IMR-90 (cell line): ENCODE results near the gene GALNT17. TPM values are rescaled to one million over a fixed set of nuclear protein-coding genes. Genes with fewer than 3 reads are reported as not detected.

Experiments
- ATAC-seq: fragments of 200-7000 bp; cut with Tn5 transposase; 2 replicates; pipeline ENCODE4 v1.9.1; 2020; ENCODE audit warnings: low read depth, mild to moderate bottlenecking, moderate library complexity
- BruUV-seq: library from RNA; stranded (reverse); fragments of 400-500 nt; replicated peaks from 2 replicates; lab custom pipeline; 2021; lab: Mats Ljungman, UMichigan
- CTCF ChIA-PET: fragments of 300-600 bp; formaldehyde crosslinking; extraction: SDS; loops from one replicate; lab custom pipeline; 2021; ENCODE audit warnings: antibody characterized with exemption; lab: Yijun Ruan, JAX
- POLR2A ChIA-PET: fragments of 300-600 bp; sonication (Branson Sonifier 250); formaldehyde crosslinking; loops from one replicate; lab custom pipeline; 2022; ENCODE audit warnings: antibody characterized with exemption; ENCODE audit not compliant: unreplicated experiment; lab: Charles Lee
- DNase-seq: peaks from one replicate; pipeline ENCODE4 v3.0.0; 2013
- H2AFZ ChIP-seq: replicated peaks from 2 replicates; pipeline ENCODE3; 2013; ENCODE audit warnings: low read length, mild to moderate bottlenecking; ENCODE audit not compliant: poor library complexity
- H2AK5ac ChIP-seq: 2 replicates; pipeline ENCODE4 v1.6.1; 2013; ENCODE audit warnings: low read depth, low read length, inconsistent platforms
- H2AK9ac ChIP-seq: replicated peaks from 2 replicates; pipeline ENCODE3; 2013; ENCODE audit warnings: mild to moderate bottlenecking, low read depth, low read length, moderate library complexity; ENCODE audit not compliant: poor library complexity
- H2BK120ac ChIP-seq: 2 replicates; pipeline ENCODE4 v1.6.1; 2013; ENCODE audit warnings: low read depth, low read length, inconsistent platforms
- H2BK15ac ChIP-seq: 3 replicates; pipeline ENCODE4 v1.6.1; 2013; ENCODE audit warnings: low read depth, low read length, inconsistent platforms
- H2BK20ac ChIP-seq: 2 replicates; pipeline ENCODE4 v1.6.1; 2013; ENCODE audit warnings: low read depth, mild to moderate bottlenecking, inconsistent platforms, low read length, moderate library complexity
- H2BK5ac ChIP-seq: 2 replicates; pipeline ENCODE4 v1.6.1; 2013; ENCODE audit warnings: mild to moderate bottlenecking, low read depth, low read length, inconsistent platforms; ENCODE audit not compliant: poor library complexity, severe bottlenecking
- H3K14ac ChIP-seq: replicated peaks from 2 replicates; pipeline ENCODE4 v1.6.1; 2013; ENCODE audit warnings: low read depth, low read length, inconsistent platforms
- H3K18ac ChIP-seq: 2 replicates; pipeline ENCODE4 v1.6.1; 2013; ENCODE audit warnings: low read depth, low read length, control low read depth
- H3K23ac ChIP-seq: 2 replicates; pipeline ENCODE4 v1.6.1; 2013; ENCODE audit warnings: low read depth, low read length, inconsistent platforms
- H3K27ac ChIP-seq: 2 replicates; pipeline ENCODE4 v1.5.1; 2013; ENCODE audit warnings: mild to moderate bottlenecking, control low read depth, low read length; ENCODE audit not compliant: insufficient read depth
- H3K27me3 ChIP-seq: 2 replicates; pipeline ENCODE4 v1.6.1; 2013; ENCODE audit warnings: low read length; ENCODE audit not compliant: control insufficient read depth, insufficient read depth
- H3K36me3 ChIP-seq: 2 replicates; pipeline ENCODE4 v1.6.1; 2013; ENCODE audit warnings: low read length, mixed read lengths; ENCODE audit not compliant: control insufficient read depth, insufficient read depth
- H3K4ac ChIP-seq: 2 replicates; pipeline ENCODE4 v1.6.1; 2013; ENCODE audit warnings: low read depth, low read length, inconsistent platforms
- H3K4me1 ChIP-seq: 2 replicates; pipeline ENCODE4 v1.6.1; 2013; ENCODE audit warnings: low read length, mixed read lengths; ENCODE audit not compliant: control insufficient read depth, insufficient read depth
- H3K4me2 ChIP-seq: 2 replicates; pipeline ENCODE4 v1.6.1; 2013; ENCODE audit warnings: low read depth, mild to moderate bottlenecking, control low read depth, low read length, moderate library complexity
- H3K4me3 ChIP-seq: 2 replicates; pipeline ENCODE4 v1.5.1; 2013; ENCODE audit warnings: low read depth, mild to moderate bottlenecking, control low read depth, low read length, moderate library complexity; ENCODE audit not compliant: insufficient read depth
- H3K56ac ChIP-seq: 2 replicates; pipeline ENCODE4 v1.6.1; 2013; ENCODE audit warnings: low read length, inconsistent platforms; ENCODE audit not compliant: insufficient read depth; ENCODE audit errors: extremely low read depth
- H3K79me1 ChIP-seq, 2 experiments: 2 replicates each; pipeline ENCODE4 v1.6.1; 2013; ENCODE audit warnings: low read length in 2 of 2, inconsistent platforms in 1 of 2, low read depth in 1 of 2
- H3K9ac ChIP-seq: 2 replicates; pipeline ENCODE4 v1.6.1; 2013; ENCODE audit warnings: low read depth, low read length, control low read depth
- H3K9me1 ChIP-seq: 2 replicates; pipeline ENCODE4 v1.6.1; 2013; ENCODE audit warnings: low read length, inconsistent platforms; ENCODE audit not compliant: insufficient read depth
- H3K9me3 ChIP-seq: 2 replicates; pipeline ENCODE4 v1.6.1; 2013; ENCODE audit warnings: low read length; ENCODE audit not compliant: control insufficient read depth, insufficient read depth
- H4K20me1 ChIP-seq: 2 replicates; pipeline ENCODE4 v1.6.1; 2013; ENCODE audit warnings: low read length, inconsistent platforms; ENCODE audit not compliant: insufficient read depth
- H4K5ac ChIP-seq: 2 replicates; pipeline ENCODE4 v1.6.1; 2013; ENCODE audit warnings: mild to moderate bottlenecking, low read depth, low read length, control low read depth
- H4K8ac ChIP-seq, 2 experiments: 2 replicates each; pipeline ENCODE4 v1.6.1; 2013; ENCODE audit warnings: low read depth in 2 of 2, low read length in 2 of 2, control low read depth in 1 of 2, inconsistent platforms in 1 of 2
- H4K91ac ChIP-seq: 2 replicates; pipeline ENCODE4 v1.6.1; 2013; ENCODE audit warnings: low read depth, low read length, inconsistent platforms; ENCODE audit not compliant: insufficient read depth
- BHLHE40 ChIP-seq: fragments of 150-350 bp; IDR thresholded peaks from 2 replicates; pipeline ENCODE4 v1.6.1; 2016; ENCODE audit warnings: mild to moderate bottlenecking, low read depth, low read length
- CEBPB ChIP-seq: IDR thresholded peaks from 2 replicates; pipeline ENCODE4 v1.6.1; 2012; ENCODE audit warnings: low read depth, low read length, improper control_type of control experiment
- CHD1 ChIP-seq: IDR thresholded peaks from 2 replicates; pipeline ENCODE4 v1.6.1; 2012; ENCODE audit warnings: low read depth, low read length, improper control_type of control experiment
- ELK1 ChIP-seq: fragments of 150-350 bp; IDR thresholded peaks from 2 replicates; pipeline ENCODE4 v1.6.1; 2016; ENCODE audit warnings: low read depth, mild to moderate bottlenecking, low read length, moderate library complexity, borderline replicate concordance
- FOS ChIP-seq: fragments of 150-350 bp; IDR thresholded peaks from 2 replicates; pipeline ENCODE4 v1.6.1; 2016; ENCODE audit warnings: low read depth, low read length
- MAFK ChIP-seq: IDR thresholded peaks from 2 replicates; pipeline ENCODE4 v1.6.1; 2012; ENCODE audit warnings: low read depth, low read length, improper control_type of control experiment
- MAZ ChIP-seq: IDR thresholded peaks from 2 replicates; pipeline ENCODE4 v1.6.1; 2012; ENCODE audit warnings: low read depth, mild to moderate bottlenecking, low read length, improper control_type of control experiment, moderate library complexity, borderline replicate concordance
- MXI1 ChIP-seq: IDR thresholded peaks from 2 replicates; pipeline ENCODE4 v1.6.1; 2012; ENCODE audit warnings: low read depth, mild to moderate bottlenecking, low read length, moderate library complexity, borderline replicate concordance
- NFE2L2 ChIP-seq: fragments of 150-350 bp; IDR thresholded peaks from 2 replicates; pipeline ENCODE4 v1.6.1; 2016; ENCODE audit warnings: low read depth, mild to moderate bottlenecking, low read length
- POLR2A ChIP-seq: IDR thresholded peaks from 2 replicates; pipeline ENCODE4 v1.6.1; 2012; ENCODE audit warnings: mild to moderate bottlenecking, low read depth, low read length
- RAD21 ChIP-seq: IDR thresholded peaks from 2 replicates; pipeline ENCODE4 v1.6.1; 2012; ENCODE audit warnings: low read length, improper control_type of control experiment
- RCOR1 ChIP-seq: IDR thresholded peaks from 2 replicates; pipeline ENCODE4 v1.6.1; 2012; ENCODE audit warnings: mild to moderate bottlenecking, low read length, improper control_type of control experiment; ENCODE audit not compliant: insufficient replicate concordance
- RFX5 ChIP-seq: IDR thresholded peaks from 2 replicates; pipeline ENCODE4 v1.8.0; 2012; ENCODE audit warnings: low read depth, mild to moderate bottlenecking, low read length, moderate library complexity
- SMC3 ChIP-seq: fragments of 150-350 bp; IDR thresholded peaks from 2 replicates; pipeline ENCODE4 v1.6.1; 2016; ENCODE audit warnings: low read depth, mild to moderate bottlenecking, antibody characterized with exemption, low read length, moderate library complexity
- USF2 ChIP-seq: fragments of 150-350 bp; IDR thresholded peaks from 2 replicates; pipeline ENCODE4 v1.6.1; 2017; ENCODE audit warnings: mild to moderate bottlenecking, antibody characterized with exemption, low read length, low read depth
- WGBS, 2 experiments: methylation state at CpG; one replicate each; pipeline versions ENCODE4 v1.1.5 to v1.1.7; 2013; ENCODE audit warnings: missing lambda C conversion rate in 2 of 2; ENCODE audit not compliant: insufficient read length in 1 of 2; ENCODE audit errors: extremely low coverage in 2 of 2; 5-methylcytosine and 5-hydroxymethylcytosine counted together
- dilution Hi-C: fragments of 300-500 bp; cut with HindIII; formaldehyde crosslinking; loops from one replicate; pipeline ENCODE4 v1.14.3; 2018; ENCODE audit warnings: low sequenced_read_pairs; ENCODE audit not compliant: unreplicated experiment
- in situ Hi-C: fragments of 300-500 bp; cut with MboI; formaldehyde crosslinking; loops from 3 replicates; pipeline ENCODE4 v1.14.3; 2019; ENCODE audit warnings: low sequenced_read_pairs, inconsistent platforms, mixed read lengths
- intact Hi-C: fragments of 100-400 bp; cut with micrococcal nuclease; formaldehyde crosslinking; loops from 2 replicates; pipeline ENCODE4 v1.10.0; 2022
- polyA plus RNA-seq, 3 experiments: library from polyadenylated mRNA; depleted of rRNA; stranded (reverse); fragments of >200 nt; gene quantifications; 2 replicates each; pipeline ENCODE4 v1.2.3, GENCODE V29; 2012; ENCODE audit warnings: low replicate concordance in 1 of 3
- total RNA-seq: library from RNA; depleted of rRNA; stranded (reverse); fragments of >200 nt; gene quantifications from 2 replicates; pipeline ENCODE4 v1.2.3, GENCODE V29; 2012
- TF ChIP-seq, protein P1 (sequence below): conservative IDR thresholded peaks from 2 replicates; pipeline ENCODE4 v1.5.1; 2012; ENCODE audit warnings: mild to moderate bottlenecking, low read depth, low read length, improper control_type of control experiment

GALNT17 gene
- total and polyA plus RNA-seq, 2 of the 4 experiments (the other 2 are of a cell fraction): not detected

DNA sequence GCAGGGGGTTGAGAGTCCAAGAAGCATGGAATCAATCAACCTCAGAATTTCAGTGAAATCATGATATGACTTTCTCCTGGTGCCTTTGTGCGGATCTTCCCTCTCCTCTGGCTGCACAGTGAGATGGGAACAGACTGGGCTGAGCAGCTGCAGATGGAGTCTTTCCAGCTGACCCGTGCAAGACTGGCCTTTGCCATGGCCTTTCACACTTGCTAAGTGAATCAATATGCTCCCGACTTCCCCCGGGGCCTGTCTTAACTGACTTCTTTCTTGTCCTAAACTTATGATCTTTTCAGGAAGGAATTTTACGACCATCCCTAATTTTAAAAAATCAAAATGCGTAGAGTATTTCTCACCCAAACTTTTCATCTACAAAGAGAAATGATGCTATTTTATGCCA lies 469.9 kb downstream of the GALNT17 start:
- intact Hi-C loops: no loop called here
- H2AK9ac ChIP-seq: no peak overlapping the region
- no peak overlapping the region for H3K23ac ChIP-seq
- DNase-seq (no peak), ATAC-seq (no peak)
- H3K4ac ChIP-seq: no peak overlapping the region
- no peak overlapping the region for H4K5ac ChIP-seq
- no peak overlapping the region for H2BK15ac ChIP-seq
- H3K56ac ChIP-seq: no peak overlapping the region
- H3K4me3 ChIP-seq: no peak overlapping the region
- no peak overlapping the region for H2BK20ac ChIP-seq
- TF ChIP-seq SMC3 (no peak), MAZ (no peak), BHLHE40 (no peak), RFX5 (no peak), MAFK (no peak), RCOR1 (no peak), POLR2A (no peak), ELK1 (no peak), CEBPB (no peak), FOS (no peak), CHD1 (no peak), RAD21 (no peak), NFE2L2 (no peak), MXI1 (no peak), USF2 (no peak)
- TF ChIP-seq, protein P1, sequence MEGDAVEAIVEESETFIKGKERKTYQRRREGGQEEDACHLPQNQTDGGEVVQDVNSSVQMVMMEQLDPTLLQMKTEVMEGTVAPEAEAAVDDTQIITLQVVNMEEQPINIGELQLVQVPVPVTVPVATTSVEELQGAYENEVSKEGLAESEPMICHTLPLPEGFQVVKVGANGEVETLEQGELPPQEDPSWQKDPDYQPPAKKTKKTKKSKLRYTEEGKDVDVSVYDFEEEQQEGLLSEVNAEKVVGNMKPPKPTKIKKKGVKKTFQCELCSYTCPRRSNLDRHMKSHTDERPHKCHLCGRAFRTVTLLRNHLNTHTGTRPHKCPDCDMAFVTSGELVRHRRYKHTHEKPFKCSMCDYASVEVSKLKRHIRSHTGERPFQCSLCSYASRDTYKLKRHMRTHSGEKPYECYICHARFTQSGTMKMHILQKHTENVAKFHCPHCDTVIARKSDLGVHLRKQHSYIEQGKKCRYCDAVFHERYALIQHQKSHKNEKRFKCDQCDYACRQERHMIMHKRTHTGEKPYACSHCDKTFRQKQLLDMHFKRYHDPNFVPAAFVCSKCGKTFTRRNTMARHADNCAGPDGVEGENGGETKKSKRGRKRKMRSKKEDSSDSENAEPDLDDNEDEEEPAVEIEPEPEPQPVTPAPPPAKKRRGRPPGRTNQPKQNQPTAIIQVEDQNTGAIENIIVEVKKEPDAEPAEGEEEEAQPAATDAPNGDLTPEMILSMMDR: no peak
- no peaks in the 10 kb centered on the region for H4K20me1 ChIP-seq
- WGBS, 2 experiments: no CpG with 5 or more reads among the region's 6 CpGs
- H3K9ac ChIP-seq: no peak overlapping the region
- no peaks in the 10 kb centered on the region for H3K36me3 ChIP-seq
- H3K79me1 ChIP-seq: no peaks in the 10 kb centered on the region
- no peak overlapping the region for H4K8ac ChIP-seq
- no peak overlapping the region for H3K14ac ChIP-seq
- H2BK120ac ChIP-seq: no peak overlapping the region
- H2AK5ac ChIP-seq: no peak overlapping the region
- no peak overlapping the region for H2BK5ac ChIP-seq
- H3K4me1 ChIP-seq: no peaks in the 10 kb centered on the region
- H3K9me3 ChIP-seq: peaks cover 10% of the 10 kb centered on the region; the same call in 1 of the 2 replicates
- H3K18ac ChIP-seq: no peak overlapping the region
- dilution Hi-C loops: no loop called here
- in situ Hi-C loops: no loop called here
- no peaks in the 10 kb centered on the region for H3K27me3 ChIP-seq
- H4K91ac ChIP-seq: no peak overlapping the region
- no peaks in the 10 kb centered on the region for H3K9me1 ChIP-seq
- no TSS peak for BruUV-seq
- CTCF ChIA-PET: no interaction called here
- no peak overlapping the region for H3K4me2 ChIP-seq
- no peak overlapping the region for H3K27ac ChIP-seq
- POLR2A ChIA-PET: no interaction called here
- H2AFZ ChIP-seq: no peak overlapping the region
